PC-3 (cell line): ENCODE data around the gene RXRA. TPM values are rescaled to one million over a fixed set of nuclear protein-coding genes. Genes with fewer than 3 reads are reported as not detected.

Source experiments
- ATAC-seq: fragments of 200-7000 bp; cut with Tn5 transposase; 2 replicates; pipeline ENCODE4 v1.9.1; 2020; ENCODE audit warnings: mild to moderate bottlenecking, moderate library complexity
- BruUV-seq: library from RNA; stranded (reverse); fragments of 400-500 nt; replicated peaks from 2 replicates; lab custom pipeline; 2021; lab: Mats Ljungman, UMichigan
- CTCF ChIA-PET: fragments of 300-600 bp; sonication (Branson Sonifier 250); formaldehyde crosslinking; loops from one replicate; lab custom pipeline; 2022; ENCODE audit warnings: antibody characterized with exemption; lab: Charles Lee
- POLR2A ChIA-PET: fragments of 300-600 bp; sonication (Branson Sonifier 250); formaldehyde crosslinking; loops from one replicate; lab custom pipeline; 2022; ENCODE audit warnings: antibody characterized with exemption; ENCODE audit not compliant: unreplicated experiment; lab: Charles Lee
- DNase-seq: peaks from one replicate; pipeline ENCODE4 v3.0.0-alpha.2; 2015
- H2AFZ ChIP-seq: fragments of 300-600 bp; sonication (generic); 2 replicates; pipeline ENCODE4 v1.6.0; 2016; ENCODE audit warnings: antibody characterized with exemption, low read length
- H3F3A ChIP-seq: fragments of 300-600 bp; sonication (generic); one replicate; pipeline ENCODE4 v1.6.0; 2017; ENCODE audit warnings: antibody characterized with exemption, low read length, control low read depth, mild to moderate bottlenecking; ENCODE audit not compliant: unreplicated experiment
- H3K27ac ChIP-seq: fragments of 300-600 bp; sonication (generic); 2 replicates; pipeline ENCODE4 v1.5.1; 2016; ENCODE audit warnings: mild to moderate bottlenecking, low read length
- H3K27me3 ChIP-seq: fragments of 300-600 bp; sonication (generic); 2 replicates; pipeline ENCODE4 v1.6.1; 2016; ENCODE audit warnings: low read length, mixed read lengths
- H3K36me3 ChIP-seq: fragments of 300-600 bp; sonication (generic); 2 replicates; pipeline ENCODE4 v1.6.1; 2016; ENCODE audit warnings: low read depth, mixed run types, low read length, mixed read lengths
- H3K4me1 ChIP-seq: fragments of 300-600 bp; sonication (generic); 2 replicates; pipeline ENCODE4 v1.5.1; 2016; ENCODE audit warnings: low read length; ENCODE audit not compliant: insufficient read depth
- H3K4me2 ChIP-seq: fragments of 300-600 bp; sonication (generic); 2 replicates; pipeline ENCODE4 v1.6.0; 2016; ENCODE audit warnings: low read length
- H3K4me3 ChIP-seq: fragments of 300-600 bp; sonication (generic); 2 replicates; pipeline ENCODE4 v1.5.1; 2016; ENCODE audit warnings: mild to moderate bottlenecking, low read length, mixed read lengths
- H3K79me2 ChIP-seq: fragments of 300-600 bp; sonication (generic); 2 replicates; pipeline ENCODE4 v1.6.1; 2017; ENCODE audit warnings: low read length, mixed read lengths
- H3K9ac ChIP-seq: fragments of 300-600 bp; sonication (generic); 2 replicates; pipeline ENCODE4 v1.6.0; 2016; ENCODE audit warnings: mild to moderate bottlenecking, low read length
- H3K9me2 ChIP-seq: fragments of 300-600 bp; sonication (generic); replicated peaks from 2 replicates; pipeline ENCODE4 v1.6.1; 2016; ENCODE audit warnings: mixed run types, low read length, mixed read lengths
- H3K9me3 ChIP-seq: fragments of 300-600 bp; sonication (generic); 2 replicates; pipeline ENCODE4 v1.6.1; 2016; ENCODE audit warnings: low read length, mixed read lengths
- H4K20me1 ChIP-seq: fragments of 300-600 bp; sonication (generic); 2 replicates; pipeline ENCODE4 v1.6.1; 2016; ENCODE audit warnings: low read length, mixed read lengths
- EZH2 ChIP-seq: fragments of 300-600 bp; sonication (generic); IDR thresholded peaks from one replicate; pipeline ENCODE4 v1.6.1; 2017; ENCODE audit warnings: antibody characterized with exemption, mild to moderate bottlenecking, low read length; ENCODE audit not compliant: unreplicated experiment
- EZH2phosphoT487 ChIP-seq: fragments of 300-600 bp; sonication (generic); IDR thresholded peaks from 2 replicates; pipeline ENCODE4 v1.6.1; 2018; ENCODE audit warnings: mild to moderate bottlenecking, antibody characterized with exemption, low read length, borderline replicate concordance
- intact Hi-C: fragments of 100-400 bp; cut with micrococcal nuclease; formaldehyde crosslinking; loops from 2 replicates; pipeline ENCODE4 v1.9.0; 2023
- total RNA-seq: library from RNA; depleted of rRNA; stranded (reverse); fragments of >200 nt; gene quantifications from 2 replicates; pipeline ENCODE4 v1.2.3, GENCODE V29; 2014
- TF ChIP-seq, protein P1 (sequence below): fragments of 300-600 bp; sonication (generic); conservative IDR thresholded peaks from 2 replicates; pipeline ENCODE4 v1.5.1; 2017; ENCODE audit warnings: antibody characterized with exemption, low read depth, mild to moderate bottlenecking, low read length

Gene RXRA
- total RNA-seq, 1 experiment from 2014 or later, result 17.5 TPM

DNA sequence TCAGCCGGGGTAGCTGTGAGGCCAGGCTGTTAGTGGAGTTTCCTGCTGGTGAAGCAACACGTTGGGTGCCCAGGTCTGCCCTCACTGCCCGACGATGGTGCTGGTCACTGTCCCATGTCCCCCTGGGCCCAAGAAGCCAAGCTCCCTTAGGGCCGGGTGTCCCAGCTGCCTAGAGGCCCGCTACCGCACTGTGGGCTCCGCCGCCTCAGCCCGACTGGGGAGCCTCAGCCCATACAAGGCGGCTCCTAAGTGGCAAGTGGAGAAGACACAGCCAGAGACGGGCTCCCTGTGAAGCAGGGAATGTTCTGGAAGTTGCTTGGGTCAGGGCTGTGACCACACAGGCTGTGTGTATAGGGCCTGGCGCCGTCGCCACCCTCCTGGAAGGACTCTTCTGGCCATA lies 96.9 kb downstream of the RXRA start:
- intact Hi-C loops, result no loop called here
- no peaks in the 10 kb centered on the region for H3K4me1 ChIP-seq
- TF ChIP-seq, protein P1, sequence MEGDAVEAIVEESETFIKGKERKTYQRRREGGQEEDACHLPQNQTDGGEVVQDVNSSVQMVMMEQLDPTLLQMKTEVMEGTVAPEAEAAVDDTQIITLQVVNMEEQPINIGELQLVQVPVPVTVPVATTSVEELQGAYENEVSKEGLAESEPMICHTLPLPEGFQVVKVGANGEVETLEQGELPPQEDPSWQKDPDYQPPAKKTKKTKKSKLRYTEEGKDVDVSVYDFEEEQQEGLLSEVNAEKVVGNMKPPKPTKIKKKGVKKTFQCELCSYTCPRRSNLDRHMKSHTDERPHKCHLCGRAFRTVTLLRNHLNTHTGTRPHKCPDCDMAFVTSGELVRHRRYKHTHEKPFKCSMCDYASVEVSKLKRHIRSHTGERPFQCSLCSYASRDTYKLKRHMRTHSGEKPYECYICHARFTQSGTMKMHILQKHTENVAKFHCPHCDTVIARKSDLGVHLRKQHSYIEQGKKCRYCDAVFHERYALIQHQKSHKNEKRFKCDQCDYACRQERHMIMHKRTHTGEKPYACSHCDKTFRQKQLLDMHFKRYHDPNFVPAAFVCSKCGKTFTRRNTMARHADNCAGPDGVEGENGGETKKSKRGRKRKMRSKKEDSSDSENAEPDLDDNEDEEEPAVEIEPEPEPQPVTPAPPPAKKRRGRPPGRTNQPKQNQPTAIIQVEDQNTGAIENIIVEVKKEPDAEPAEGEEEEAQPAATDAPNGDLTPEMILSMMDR, result no peak
- TF ChIP-seq EZH2phosphoT487 (no peak), EZH2 (no peak)
- H3K9me2 ChIP-seq, result no peaks in the 10 kb centered on the region
- H3K79me2 ChIP-seq, result no peaks in the 10 kb centered on the region
- DNase-seq, result no peak
- no peaks in the 10 kb centered on the region for H3K27me3 ChIP-seq
- no peak overlapping the region for H2AFZ ChIP-seq
- no peak for ATAC-seq
- no peaks in the 10 kb centered on the region for H3K9me3 ChIP-seq
- no peaks in the 10 kb centered on the region for H4K20me1 ChIP-seq
- H3K4me3 ChIP-seq, result no peak overlapping the region
- H3K4me2 ChIP-seq, result no peak overlapping the region
- CTCF ChIA-PET, result no interaction called here
- H3K27ac ChIP-seq, result no peak overlapping the region
- no peaks in the 10 kb centered on the region for H3F3A ChIP-seq
- POLR2A ChIA-PET, result no interaction called here
- BruUV-seq, result no TSS peak
- H3K36me3 ChIP-seq, result no peaks in the 10 kb centered on the region
- H3K9ac ChIP-seq, result no peak overlapping the region

DNA sequence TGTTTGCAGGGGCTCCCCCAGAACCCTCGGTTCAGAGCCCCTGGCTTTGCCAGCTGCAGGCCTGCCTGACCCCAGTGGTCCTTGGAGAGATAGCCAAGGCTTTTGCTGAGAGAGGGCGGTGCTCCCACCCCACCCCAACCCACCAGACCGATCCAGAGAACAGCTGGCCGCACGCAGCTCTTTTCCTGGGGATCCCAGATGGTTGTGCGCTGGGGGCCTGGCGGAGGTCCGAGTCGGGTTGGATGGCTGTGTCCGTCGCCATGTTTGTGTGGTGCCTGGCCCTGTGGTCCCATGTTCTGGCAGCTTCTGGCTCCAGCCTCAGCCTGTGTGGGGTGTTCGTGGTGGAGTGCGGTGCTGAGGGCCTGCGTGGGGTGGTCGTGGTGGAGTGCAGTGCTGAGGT lies 97.5 kb downstream of the RXRA start:
- H3F3A ChIP-seq, result no peaks in the 10 kb centered on the region
- H3K9me2 ChIP-seq, result no peaks in the 10 kb centered on the region
- H4K20me1 ChIP-seq, result no peaks in the 10 kb centered on the region
- H3K27ac ChIP-seq, result no peak overlapping the region
- intact Hi-C loops, result no loop called here
- BruUV-seq, result no TSS peak
- H3K27me3 ChIP-seq, result no peaks in the 10 kb centered on the region
- H3K4me2 ChIP-seq, result no peak overlapping the region
- ATAC-seq, result no peak
- no peaks in the 10 kb centered on the region for H3K4me1 ChIP-seq
- DNase-seq, result no peak
- no peak overlapping the region for H2AFZ ChIP-seq
- CTCF ChIA-PET, result no interaction called here
- POLR2A ChIA-PET, result no interaction called here
- H3K36me3 ChIP-seq, result no peaks in the 10 kb centered on the region
- H3K4me3 ChIP-seq, result no peak overlapping the region
- no peaks in the 10 kb centered on the region for H3K79me2 ChIP-seq
- TF ChIP-seq EZH2, result no peak
- no peak for TF ChIP-seq EZH2phosphoT487
- TF ChIP-seq, protein P1, result no peak
- H3K9ac ChIP-seq, result no peak overlapping the region
- H3K9me3 ChIP-seq, result no peaks in the 10 kb centered on the region

DNA sequence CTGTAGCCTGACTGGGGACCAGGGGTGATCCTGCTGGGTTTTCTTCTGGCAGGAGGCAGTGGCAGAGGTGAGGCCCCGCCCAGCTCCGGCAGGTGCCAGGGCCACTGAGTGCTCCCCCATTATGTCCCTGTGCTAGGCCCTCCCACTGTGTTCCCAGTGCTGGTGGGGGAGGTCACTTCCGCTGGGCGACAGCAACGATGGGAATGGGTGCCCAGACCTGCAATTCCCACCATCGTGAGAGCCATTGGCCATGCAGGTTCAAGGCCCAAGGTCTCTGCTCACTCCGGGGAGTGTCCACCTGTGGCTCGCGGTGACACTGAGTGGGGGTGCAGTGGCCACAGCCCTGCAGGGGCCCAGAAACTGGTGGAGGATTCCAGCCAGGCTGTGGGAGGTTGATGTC lies 98.6 kb downstream of the RXRA start:
- no peak for ATAC-seq

More for the DNA sequence above, 98.6 kb downstream of the RXRA start:
- Histone ChIP-seq H3K9me2 (no peaks in the 10 kb centered on the region), H2AFZ (no peak overlapping the region), H3F3A (no peaks in the 10 kb centered on the region), H3K27me3 (no peaks in the 10 kb centered on the region), H3K9me3 (no peaks in the 10 kb centered on the region), H3K4me1 (no peaks in the 10 kb centered on the region), H3K4me2 (no peak overlapping the region), H4K20me1 (no peaks in the 10 kb centered on the region), H3K27ac (no peak overlapping the region), H3K9ac (no peak overlapping the region), H3K79me2 (no peaks in the 10 kb centered on the region), H3K4me3 (no peak overlapping the region), H3K36me3 (no peaks in the 10 kb centered on the region)
- CTCF ChIA-PET, result no interaction called here
- TF ChIP-seq, protein P1, result no peak
- no peak for TF ChIP-seq EZH2phosphoT487
- TF ChIP-seq EZH2, result no peak
- no peak for DNase-seq
- BruUV-seq, result no TSS peak
- POLR2A ChIA-PET, result interaction anchor here (0.6 kb wide), 1 partner anchor 99 kb away, joined by 6 read pairs; no protein-coding TSS in a partner anchor
- intact Hi-C loops, result no loop called here
